Mesothelial cell of epicardium (in vitro differentiated cells): ENCODE results near the gene LDLRAD4. TPM values are rescaled to one million over a fixed set of nuclear protein-coding genes. Genes with fewer than 3 reads are reported as not detected.
A peak's percentile ranks its signal among the peaks of the same experiment; 100 is the strongest.

ENCODE experiments used
- DNase-seq, 2 experiments: peaks; one replicate each; pipeline ENCODE4 v3.0.0; 2021; ENCODE audit warnings: low spot score in 2 of 2; ENCODE audit not compliant: unreplicated experiment in 2 of 2
- H3K27ac Mint-ChIP-seq: 2 replicates; pipeline ENCODE4 v1.8.0; 2021; ENCODE audit warnings: mixed read lengths
- H3K27me3 Mint-ChIP-seq: 2 replicates; pipeline ENCODE4 v1.8.0; 2021; ENCODE audit warnings: low read depth, mixed read lengths
- H3K36me3 Mint-ChIP-seq: 2 replicates; pipeline ENCODE4 v1.8.0; 2021; ENCODE audit warnings: mixed read lengths
- H3K4me1 Mint-ChIP-seq: 2 replicates; pipeline ENCODE4 v1.8.0; 2021; ENCODE audit warnings: mixed read lengths
- H3K4me3 Mint-ChIP-seq: 2 replicates; pipeline ENCODE4 v1.8.0; 2021; ENCODE audit warnings: mild to moderate bottlenecking, moderate library complexity, mixed read lengths
- H3K9me3 Mint-ChIP-seq: 2 replicates; pipeline ENCODE4 v1.8.0; 2021; ENCODE audit warnings: mixed read lengths
- CTCF ChIP-seq: fragments of 200-600 bp; sonication (generic); IDR thresholded peaks from one replicate; pipeline ENCODE4 v1.5.0; 2021; ENCODE audit warnings: antibody characterized with exemption; ENCODE audit not compliant: unreplicated experiment
- total RNA-seq: library from RNA; stranded (reverse); gene quantifications from 3 replicates; pipeline ENCODE4 v1.2.1, GENCODE V29; 2021

Gene LDLRAD4
- total RNA-seq, 1 donor from 2014 or later = 29.7 TPM

DNA sequence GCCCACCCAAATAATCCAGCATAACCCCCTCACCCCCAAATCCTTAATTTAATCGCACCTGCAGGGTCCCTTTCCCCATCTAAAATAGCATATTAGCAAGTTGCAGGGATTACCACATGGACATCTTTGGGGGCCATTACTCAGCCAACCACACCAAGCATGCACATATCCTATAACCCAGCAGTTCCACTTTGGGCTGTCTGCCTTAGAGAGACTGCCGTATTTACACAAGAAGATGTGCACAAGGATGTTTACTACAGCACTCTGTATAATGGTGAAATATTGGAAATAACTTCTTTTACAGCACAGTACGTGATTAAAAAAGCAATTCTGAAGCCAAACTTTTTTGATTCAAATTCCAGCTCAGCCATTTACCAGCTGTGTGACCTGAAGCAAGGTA lies 17.3 kb upstream of the LDLRAD4 start:
- no peak for DNase-seq
- no peak for TF ChIP-seq CTCF
- Mint-ChIP-seq H3K36me3 (peaks cover 4% of the 10 kb centered on the region), H3K4me1 (no peaks in the 10 kb centered on the region), H3K27me3 (peaks cover 15% of the 10 kb centered on the region), H3K9me3 (peaks cover 40% of the 10 kb centered on the region), H3K27ac (no peak overlapping the region), H3K4me3 (no peak overlapping the region)

GRCh38 chr18:13202571-13202970 lies 16.0 kb upstream of the LDLRAD4 start:
- no peak for TF ChIP-seq CTCF
- H3K9me3 Mint-ChIP-seq = peaks cover 32% of the 10 kb centered on the region
- H3K4me1 Mint-ChIP-seq = no peaks in the 10 kb centered on the region
- H3K27me3 Mint-ChIP-seq = peaks cover 25% of the 10 kb centered on the region
- H3K4me3 Mint-ChIP-seq = no peak overlapping the region
- peaks cover 4% of the 10 kb centered on the region for H3K36me3 Mint-ChIP-seq
- H3K27ac Mint-ChIP-seq = no peak overlapping the region
- DNase-seq = no peak

DNA sequence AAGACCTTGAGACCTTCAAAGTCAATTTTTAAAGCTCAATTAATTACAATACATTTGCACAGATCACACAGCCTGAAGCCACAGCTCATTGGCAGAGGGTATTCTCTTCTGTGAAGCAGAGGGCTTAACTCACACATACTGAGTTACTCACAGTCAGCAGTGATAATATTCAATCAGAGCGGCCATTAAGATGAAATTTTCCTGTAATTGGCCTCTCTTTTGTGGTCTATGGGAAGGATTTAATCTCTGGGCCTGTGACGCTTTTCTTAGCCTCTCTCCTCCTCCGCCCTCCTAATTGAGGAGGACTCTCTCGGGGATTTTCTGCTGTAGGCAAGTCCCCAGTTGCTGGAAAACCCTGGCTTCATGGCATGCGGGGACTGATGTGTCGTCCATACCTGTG lies 12.3 kb upstream of the LDLRAD4 start:
- Mint-ChIP-seq H3K4me3 (no peak overlapping the region), H3K27ac (no peak overlapping the region), H3K9me3 (peaks cover under 1% of the 10 kb centered on the region), H3K4me1 (no peaks in the 10 kb centered on the region), H3K36me3 (no peaks in the 10 kb centered on the region), H3K27me3 (peaks cover 39% of the 10 kb centered on the region)
- TF ChIP-seq CTCF = no peak
- DNase-seq = no peak

DNA sequence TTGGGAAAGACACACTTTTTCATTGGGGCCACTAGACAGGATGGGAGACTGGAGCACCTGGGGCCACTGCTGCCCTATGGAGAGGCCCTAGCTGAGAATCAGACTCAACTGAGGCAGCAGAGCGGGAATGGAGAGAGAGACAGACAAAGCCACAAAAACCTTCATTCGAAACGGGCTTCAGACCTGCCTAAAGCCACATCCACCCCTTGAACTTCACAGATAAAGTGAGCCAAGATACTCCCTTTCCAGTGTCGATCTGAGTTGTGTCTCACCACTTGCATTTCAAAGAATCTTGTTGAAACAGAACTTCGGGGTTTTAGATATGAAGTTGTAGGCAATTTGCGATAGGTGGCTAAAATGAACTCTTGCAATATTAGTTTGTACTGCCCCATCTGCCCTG lies 11.3 kb upstream of the LDLRAD4 start:
- H3K27ac Mint-ChIP-seq = no peak overlapping the region
- no peak for TF ChIP-seq CTCF
- peaks cover 44% of the 10 kb centered on the region for H3K27me3 Mint-ChIP-seq
- no peaks in the 10 kb centered on the region for H3K9me3 Mint-ChIP-seq
- DNase-seq = no peak
- no peak overlapping the region for H3K4me3 Mint-ChIP-seq
- H3K36me3 Mint-ChIP-seq = no peaks in the 10 kb centered on the region
- no peaks in the 10 kb centered on the region for H3K4me1 Mint-ChIP-seq

- Mint-ChIP-seq H3K4me3 (no peak overlapping the region), H3K9me3 (no peaks in the 10 kb centered on the region), H3K27ac (no peak overlapping the region), H3K27me3 (peaks cover 62% of the 10 kb centered on the region), H3K36me3 (no peaks in the 10 kb centered on the region), H3K4me1 (peaks cover 4% of the 10 kb centered on the region)
- TF ChIP-seq CTCF = no peak
- peak in 1 of 2 experiments; percentile 32 for DNase-seq
Measured at GRCh38 chr18:13211534-13211933, 7.0 kb upstream of the LDLRAD4 start.
